Measurements from ENCODE around the gene UBR2. TPM values are rescaled to one million over a fixed set of nuclear protein-coding genes. Genes with fewer than 3 reads are reported as not detected.

Gene UBR2
- total and polyA plus RNA-seq, 2 donors (not counting 3 experiments of a cell fraction or from before 2014, with no cell fraction given): 8.0 to 22.3 TPM

DNA sequence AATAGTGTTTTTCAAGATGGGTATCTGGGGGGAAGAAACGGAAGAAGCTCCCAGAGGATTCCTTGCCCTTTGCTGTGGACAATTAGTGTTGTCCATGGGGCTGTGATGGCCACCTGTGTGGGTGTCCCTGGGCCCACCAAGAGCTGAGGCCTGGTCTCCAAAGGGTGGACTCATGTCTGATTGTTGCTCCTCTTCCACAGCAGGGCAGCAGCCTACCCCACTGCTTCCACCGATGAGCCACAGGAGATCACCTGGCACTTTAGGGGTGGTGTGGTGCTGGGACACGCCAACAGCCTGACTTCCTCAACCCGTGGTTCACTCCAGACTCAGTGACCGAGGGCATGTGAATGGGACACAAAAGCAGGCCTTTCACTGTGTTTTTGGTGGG is 133.4 kb downstream of the UBR2 start:
- Histone ChIP-seq H3K36me3 (ENCODE audit: control insufficient read depth in 2 of 2, extremely low read depth in 1 of 2, insufficient read depth in 2 of 2, low read length in 2 of 2) (no peaks in the 10 kb centered on the region), H3K4me1 (ENCODE audit: control insufficient read depth, extremely low read depth, insufficient read depth, low read length) (peaks cover 8% of the 10 kb centered on the region), H3K9ac (replicated peaks; ENCODE audit: extremely low read depth, insufficient read depth, low read length) (no peak overlapping the region), H3K4me2 (ENCODE audit: insufficient read depth, low read length) (no peak overlapping the region), H3K79me2 (ENCODE audit: control insufficient read depth, insufficient read depth, low read length) (no peaks in the 10 kb centered on the region), H4K20me1 (replicated peaks; ENCODE audit: control insufficient read depth, extremely low read depth, insufficient read depth, low read length) (no peaks in the 10 kb centered on the region), H3K27me3 (ENCODE audit: control insufficient read depth in 2 of 2, insufficient read depth in 2 of 2, low read length in 2 of 2) (no peaks in the 10 kb centered on the region), H3K9me1 (replicated peaks; ENCODE audit: control insufficient read depth, extremely low read depth, insufficient read depth, low read length) (no peaks in the 10 kb centered on the region), H2AFZ (ENCODE audit: low read depth, low read length) (no peak overlapping the region), H3K4me3 (replicated peaks in 1 of 3; ENCODE audit: insufficient read depth in 1 of 3, low read depth in 1 of 3, low read length in 3 of 3) (no peak overlapping the region), H3K9me3 (replicated peaks; ENCODE audit: control insufficient read depth, insufficient read depth, low read length) (no peaks in the 10 kb centered on the region), H3K27ac (ENCODE audit: insufficient read depth, low read depth, low read length) (no peak overlapping the region)
- dilution Hi-C loops (cut with MboI; ENCODE audit: extremely low pct_ligation_motif_present, low sequenced_read_pairs): no loop called here
- FAIRE-seq (no peak), DNase-seq (ENCODE audit: low read depth, low spot score) (no peak)
- ChIA-PET CTCF (interaction anchor here (1.4 kb wide), 1 partner anchor 29 kb away, joined by 6 read pairs; no protein-coding TSS in a partner anchor), POLR2A (no interaction called here)
- no peak for TF ChIP-seq GATA2 (IDR thresholded peaks at IDR 0.05; ENCODE audit: insufficient read depth, insufficient read length, low read depth, low read length)
- TF ChIP-seq POLR2A (IDR thresholded peaks at IDR 0.05; ENCODE audit: low read depth, low read length): no peak
- TF ChIP-seq POLR2AphosphoS5 (IDR thresholded peaks at IDR 0.05; ENCODE audit: insufficient read depth, low read depth, low read length): no peak
- TF ChIP-seq JUN (IDR thresholded peaks at IDR 0.05; ENCODE audit: borderline replicate concordance, insufficient read depth, insufficient read length, low read depth): no peak
- TF ChIP-seq, protein P1, sequence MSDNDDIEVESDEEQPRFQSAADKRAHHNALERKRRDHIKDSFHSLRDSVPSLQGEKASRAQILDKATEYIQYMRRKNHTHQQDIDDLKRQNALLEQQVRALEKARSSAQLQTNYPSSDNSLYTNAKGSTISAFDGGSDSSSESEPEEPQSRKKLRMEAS (IDR thresholded peaks at IDR 0.05; ENCODE audit: insufficient read depth, insufficient read length): no peak
- TF ChIP-seq, protein P2, sequence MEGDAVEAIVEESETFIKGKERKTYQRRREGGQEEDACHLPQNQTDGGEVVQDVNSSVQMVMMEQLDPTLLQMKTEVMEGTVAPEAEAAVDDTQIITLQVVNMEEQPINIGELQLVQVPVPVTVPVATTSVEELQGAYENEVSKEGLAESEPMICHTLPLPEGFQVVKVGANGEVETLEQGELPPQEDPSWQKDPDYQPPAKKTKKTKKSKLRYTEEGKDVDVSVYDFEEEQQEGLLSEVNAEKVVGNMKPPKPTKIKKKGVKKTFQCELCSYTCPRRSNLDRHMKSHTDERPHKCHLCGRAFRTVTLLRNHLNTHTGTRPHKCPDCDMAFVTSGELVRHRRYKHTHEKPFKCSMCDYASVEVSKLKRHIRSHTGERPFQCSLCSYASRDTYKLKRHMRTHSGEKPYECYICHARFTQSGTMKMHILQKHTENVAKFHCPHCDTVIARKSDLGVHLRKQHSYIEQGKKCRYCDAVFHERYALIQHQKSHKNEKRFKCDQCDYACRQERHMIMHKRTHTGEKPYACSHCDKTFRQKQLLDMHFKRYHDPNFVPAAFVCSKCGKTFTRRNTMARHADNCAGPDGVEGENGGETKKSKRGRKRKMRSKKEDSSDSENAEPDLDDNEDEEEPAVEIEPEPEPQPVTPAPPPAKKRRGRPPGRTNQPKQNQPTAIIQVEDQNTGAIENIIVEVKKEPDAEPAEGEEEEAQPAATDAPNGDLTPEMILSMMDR (IDR thresholded peaks at IDR 0.05; ENCODE audit: extremely low read depth in 1 of 2, insufficient read depth in 1 of 2, low read depth in 1 of 2, low read length in 2 of 2): no peak
- TF ChIP-seq FOS (IDR thresholded peaks at IDR 0.05; ENCODE audit: borderline replicate concordance, insufficient read depth, low read length): no peak
- TF ChIP-seq MYC (IDR thresholded peaks at IDR 0.05; ENCODE audit: low read depth, low read length): no peak
- TF ChIP-seq EZH2 (IDR thresholded peaks at IDR 0.05; ENCODE audit: borderline replicate concordance, low read depth, low read length, severe bottlenecking): no peak
- BruUV-seq (replicated peaks): no TSS peak
- intact Hi-C loops (cut with micrococcal nuclease): no loop called here

Measured in endothelial cell of umbilical vein (primary cell).